Activated CD4-positive, alpha-beta T cell treated with anti-CD3 and anti-CD28 coated beads, Interleukin-2, amount 10 ng/mL, durations not matched to agents 24 days and 14 days (primary cell): ENCODE data around the gene ZNF329. TPM values are rescaled to one million over a fixed set of nuclear protein-coding genes. Genes with fewer than 3 reads are reported as not detected.
"Not testable (repeated sequence)": the region's sequence is repeated elsewhere in the genome, so short reads cannot be mapped to it uniquely, and the experiment has no call there.

Experiments
- DNase-seq: peaks from one replicate; pipeline ENCODE4 v3.0.0; 2022
- H3K27ac Mint-ChIP-seq: one replicate; pipeline ENCODE4 v1.8.0; 2022; ENCODE audit warnings: mild to moderate bottlenecking, mixed read lengths
- H3K27me3 Mint-ChIP-seq: one replicate; pipeline ENCODE4 v1.8.0; 2022; ENCODE audit warnings: mixed read lengths
- H3K36me3 Mint-ChIP-seq: one replicate; pipeline ENCODE4 v1.8.0; 2022; ENCODE audit warnings: low read depth, mild to moderate bottlenecking, mixed read lengths
- H3K4me1 Mint-ChIP-seq: one replicate; pipeline ENCODE4 v1.8.0; 2021; ENCODE audit warnings: mixed read lengths
- H3K4me3 Mint-ChIP-seq: one replicate; pipeline ENCODE4 v1.8.0; 2022; ENCODE audit warnings: mild to moderate bottlenecking, moderate library complexity, mixed read lengths
- H3K9me3 Mint-ChIP-seq: one replicate; pipeline ENCODE4 v1.8.0; 2021; ENCODE audit warnings: mixed read lengths
- intact Hi-C: fragments of 100-400 bp; cut with micrococcal nuclease; formaldehyde crosslinking; loops from one replicate; pipeline ENCODE4 v1.15.1; 2023
- total RNA-seq: library from RNA; stranded (reverse); gene quantifications from 2 replicates; pipeline ENCODE4 v1.2.3, GENCODE V29; 2022

ZNF329 gene
- total RNA-seq, 1 donor from 2014 or later = 1.4 TPM

GRCh38 chr19:58154287-58154678 is 3.7 kb upstream of the ZNF329 start:
- peaks cover 26% of the 10 kb centered on the region for H3K9me3 Mint-ChIP-seq
- H3K36me3 Mint-ChIP-seq = peaks cover 14% of the 10 kb centered on the region
- intact Hi-C loops = loop anchor here (2.0 to 10.0 kb wide), 4 partner anchors 151 to 1052 kb away; partner anchors contain the start of genes ZNF606 and ZNF772
- peak; percentile 60 for DNase-seq
- H3K4me1 Mint-ChIP-seq = peaks cover 11% of the 10 kb centered on the region
- H3K27ac Mint-ChIP-seq = peak overlapping the region; percentile 8
- peak overlapping the region; percentile 66 for H3K4me3 Mint-ChIP-seq
- H3K27me3 Mint-ChIP-seq = no peaks in the 10 kb centered on the region

- H3K4me3 Mint-ChIP-seq = peak overlapping the region; percentile 66
- H3K27me3 Mint-ChIP-seq = no peaks in the 10 kb centered on the region
- no peak overlapping the region for H3K27ac Mint-ChIP-seq
- no peak for DNase-seq
- H3K36me3 Mint-ChIP-seq = peaks cover 15% of the 10 kb centered on the region
- peaks cover 28% of the 10 kb centered on the region for H3K9me3 Mint-ChIP-seq
- intact Hi-C loops = loop anchor here (5.0 to 10.0 kb wide), 2 partner anchors 679 to 1051 kb away; partner anchors contain the start of gene ZNF772
- H3K4me1 Mint-ChIP-seq = peaks cover 12% of the 10 kb centered on the region
Measured at GRCh38 chr19:58153386-58153785, 2.8 kb upstream of the ZNF329 start.

GRCh38 chr19:58147475-58147874 is 3.1 kb downstream of the ZNF329 start:
- H3K27me3 Mint-ChIP-seq, H3K4me3 Mint-ChIP-seq, H3K4me1 Mint-ChIP-seq, H3K27ac Mint-ChIP-seq, intact Hi-C loops, DNase-seq: not testable (repeated sequence)
- peaks cover 27% of the 10 kb centered on the region for H3K9me3 Mint-ChIP-seq
- peaks cover 23% of the 10 kb centered on the region for H3K36me3 Mint-ChIP-seq

- peaks cover 24% of the 10 kb centered on the region for H3K36me3 Mint-ChIP-seq
- peaks cover 17% of the 10 kb centered on the region for H3K9me3 Mint-ChIP-seq
- DNase-seq = no peak
- H3K4me3 Mint-ChIP-seq = no peak overlapping the region
- no peaks in the 10 kb centered on the region for H3K27me3 Mint-ChIP-seq
- no peak overlapping the region for H3K27ac Mint-ChIP-seq
- intact Hi-C loops = no loop called here
- H3K4me1 Mint-ChIP-seq = peaks cover 8% of the 10 kb centered on the region
Measured at GRCh38 chr19:58145849-58146248, 4.7 kb downstream of the ZNF329 start.

GRCh38 chr19:58134244-58134643 is 16.3 kb downstream of the ZNF329 start:
- H3K27me3 Mint-ChIP-seq = no peaks in the 10 kb centered on the region
- no peaks in the 10 kb centered on the region for H3K4me1 Mint-ChIP-seq
- intact Hi-C loops = no loop called here
- DNase-seq = no peak
- no peak overlapping the region for H3K27ac Mint-ChIP-seq
- peaks cover 53% of the 10 kb centered on the region for H3K36me3 Mint-ChIP-seq
- H3K4me3 Mint-ChIP-seq = no peak overlapping the region
- H3K9me3 Mint-ChIP-seq = peaks cover 23% of the 10 kb centered on the region

- Mint-ChIP-seq H3K27me3 (no peaks in the 10 kb centered on the region), H3K4me3 (no peak overlapping the region), H3K9me3 (peaks cover 37% of the 10 kb centered on the region), H3K27ac (no peak overlapping the region), H3K4me1 (no peaks in the 10 kb centered on the region), H3K36me3 (peaks cover 47% of the 10 kb centered on the region)
- intact Hi-C loops = no loop called here
- no peak for DNase-seq
Measured at GRCh38 chr19:58129284-58129683, 21.3 kb downstream of the ZNF329 start.

GRCh38 chr19:58128041-58128685 is 22.4 kb downstream of the ZNF329 start:
- intact Hi-C loops = no loop called here
- H3K27me3 Mint-ChIP-seq = no peaks in the 10 kb centered on the region
- no peak overlapping the region for H3K4me3 Mint-ChIP-seq
- peaks cover 35% of the 10 kb centered on the region for H3K9me3 Mint-ChIP-seq
- H3K36me3 Mint-ChIP-seq = peaks cover 38% of the 10 kb centered on the region
- DNase-seq = no peak
- H3K27ac Mint-ChIP-seq = no peak overlapping the region
- H3K4me1 Mint-ChIP-seq = no peaks in the 10 kb centered on the region

GRCh38 chr19:58123354-58123753 is 27.2 kb downstream of the ZNF329 start:
- peaks cover 44% of the 10 kb centered on the region for H3K9me3 Mint-ChIP-seq
- no peak overlapping the region for H3K4me3 Mint-ChIP-seq
- H3K27ac Mint-ChIP-seq = no peak overlapping the region
- H3K36me3 Mint-ChIP-seq = peaks cover 11% of the 10 kb centered on the region
- intact Hi-C loops = no loop called here
- no peak for DNase-seq
- no peaks in the 10 kb centered on the region for H3K4me1 Mint-ChIP-seq
- H3K27me3 Mint-ChIP-seq = no peaks in the 10 kb centered on the region

- intact Hi-C loops = no loop called here
- Mint-ChIP-seq H3K4me3 (no peak overlapping the region), H3K36me3 (peaks cover 10% of the 10 kb centered on the region), H3K9me3 (peaks cover 49% of the 10 kb centered on the region), H3K4me1 (no peaks in the 10 kb centered on the region), H3K27me3 (no peaks in the 10 kb centered on the region), H3K27ac (no peak overlapping the region)
- no peak for DNase-seq
Measured at GRCh38 chr19:58118979-58119733, 31.4 kb downstream of the ZNF329 start.

- Mint-ChIP-seq H3K4me1 (no peaks in the 10 kb centered on the region), H3K27ac (no peak overlapping the region), H3K27me3 (no peaks in the 10 kb centered on the region), H3K36me3 (peaks cover 9% of the 10 kb centered on the region), H3K4me3 (no peak overlapping the region), H3K9me3 (peaks cover 48% of the 10 kb centered on the region)
- intact Hi-C loops = no loop called here
- no peak for DNase-seq
Measured at GRCh38 chr19:58117841-58118575, 32.6 kb downstream of the ZNF329 start.

GRCh38 chr19:58108546-58108817 is 42.1 kb downstream of the ZNF329 start:
- peaks cover 3% of the 10 kb centered on the region for H3K36me3 Mint-ChIP-seq
- intact Hi-C loops = no loop called here
- DNase-seq = no peak
- H3K27me3 Mint-ChIP-seq = no peaks in the 10 kb centered on the region
- H3K27ac Mint-ChIP-seq = no peak overlapping the region
- peaks cover 32% of the 10 kb centered on the region for H3K9me3 Mint-ChIP-seq
- no peak overlapping the region for H3K4me3 Mint-ChIP-seq
- H3K4me1 Mint-ChIP-seq = no peaks in the 10 kb centered on the region

GRCh38 chr19:58107778-58108545 is 42.6 kb downstream of the ZNF329 start:
- Mint-ChIP-seq H3K27ac (no peak overlapping the region), H3K4me3 (no peak overlapping the region), H3K4me1 (no peaks in the 10 kb centered on the region), H3K9me3 (peaks cover 32% of the 10 kb centered on the region), H3K36me3 (peaks cover 3% of the 10 kb centered on the region), H3K27me3 (no peaks in the 10 kb centered on the region)
- intact Hi-C loops = no loop called here
- DNase-seq = no peak

GRCh38 chr19:58098682-58098998 is 51.9 kb downstream of the ZNF329 start:
- Mint-ChIP-seq H3K4me3 (peak overlapping the region; percentile 86), H3K27me3 (no peaks in the 10 kb centered on the region), H3K27ac (peak overlapping the region; percentile 97), H3K9me3 (peaks cover 18% of the 10 kb centered on the region), H3K4me1 (peaks cover 8% of the 10 kb centered on the region), H3K36me3 (peaks cover 4% of the 10 kb centered on the region)
- DNase-seq = no peak
- intact Hi-C loops = no loop called here
